Keratinocyte (primary cell): Measurements from ENCODE around the gene FBXO7. TPM values are rescaled to one million over a fixed set of nuclear protein-coding genes. Genes with fewer than 3 reads are reported as not detected.

ENCODE experiments used
- DNase-seq: peaks from one replicate; pipeline ENCODE4 v3.0.0-alpha.2; 2011; ENCODE audit warnings: low read depth, missing footprints, low spot score
- FAIRE-seq: peaks from 2 replicates; lab custom pipeline; 2011; peaks lifted over from hg19 to GRCh38; lab: Jason Lieb, UNC
- H2AFZ ChIP-seq: 2 replicates; pipeline ENCODE4 v1.6.0; 2012; ENCODE audit warnings: low read length, control low read depth, inconsistent platforms; ENCODE audit not compliant: control insufficient read depth
- H3K27ac ChIP-seq: 2 replicates; pipeline ENCODE4 v1.5.1; 2011; ENCODE audit warnings: low read length; ENCODE audit not compliant: control insufficient read depth, insufficient read depth
- H3K27me3 ChIP-seq: 3 replicates; pipeline ENCODE4 v1.6.0; 2011; ENCODE audit warnings: low read length; ENCODE audit not compliant: control insufficient read depth, insufficient read depth; ENCODE audit errors: extremely low read depth
- H3K36me3 ChIP-seq, 2 experiments: 2 replicates in 1 of 2; 3 replicates in 1 of 2; pipeline ENCODE4 v1.5.1; 2011; ENCODE audit warnings: low read length in 2 of 2, mild to moderate bottlenecking in 1 of 2; ENCODE audit not compliant: control insufficient read depth in 2 of 2, insufficient read depth in 2 of 2; ENCODE audit errors: extremely low read depth in 1 of 2
- H3K4me1 ChIP-seq: 3 replicates; pipeline ENCODE4 v1.5.1; 2011; ENCODE audit warnings: low read length; ENCODE audit not compliant: control insufficient read depth, insufficient read depth; ENCODE audit errors: extremely low read depth
- H3K4me2 ChIP-seq: 3 replicates; pipeline ENCODE4 v1.6.0; 2011; ENCODE audit warnings: low read depth, low read length; ENCODE audit not compliant: control insufficient read depth, insufficient read depth; ENCODE audit errors: extremely low read depth
- H3K4me3 ChIP-seq, 3 experiments: fragments of 200-600 bp in 1 of 3; sonication (generic) in 1 of 3; 2 replicates in 2 of 3; 3 replicates in 1 of 3; pipeline ENCODE4 v1.5.1; 2011 to 2016; ENCODE audit warnings: low read length in 3 of 3, mild to moderate bottlenecking in 3 of 3, control low read depth in 2 of 3, inconsistent platforms in 1 of 3, low read depth in 1 of 3, mixed read lengths in 1 of 3, mixed run types in 1 of 3, moderate library complexity in 1 of 3; ENCODE audit not compliant: control insufficient read depth in 2 of 3, insufficient read depth in 2 of 3; ENCODE audit errors: extremely low read depth in 1 of 3
- H3K79me2 ChIP-seq: 2 replicates; pipeline ENCODE4 v1.6.0; 2012; ENCODE audit warnings: low read length; ENCODE audit not compliant: control insufficient read depth, insufficient read depth
- H3K9ac ChIP-seq: 3 replicates; pipeline ENCODE4 v1.6.0; 2011; ENCODE audit warnings: low read length; ENCODE audit not compliant: control insufficient read depth, insufficient read depth; ENCODE audit errors: extremely low read depth
- H3K9me1 ChIP-seq: 3 replicates; pipeline ENCODE4 v1.6.0; 2011; ENCODE audit warnings: low read length; ENCODE audit not compliant: control insufficient read depth, insufficient read depth; ENCODE audit errors: extremely low read depth
- H3K9me3 ChIP-seq: 2 replicates; pipeline ENCODE4 v1.5.1; 2012; ENCODE audit warnings: low read depth, low read length; ENCODE audit not compliant: control insufficient read depth
- H4K20me1 ChIP-seq: 3 replicates; pipeline ENCODE4 v1.6.0; 2011; ENCODE audit warnings: low read length; ENCODE audit not compliant: control insufficient read depth, insufficient read depth; ENCODE audit errors: extremely low read depth
- EZH2 ChIP-seq: IDR thresholded peaks from one replicate; pipeline ENCODE4 v1.6.1; 2012; ENCODE audit warnings: inconsistent platforms, mild to moderate bottlenecking, low read length, moderate library complexity
- dilution Hi-C: fragments of 300-500 bp; cut with MboI; formaldehyde crosslinking; loops from one replicate; pipeline ENCODE4 v1.7.0; 2020; ENCODE audit warnings: low sequenced_read_pairs; ENCODE audit not compliant: extremely low pct_ligation_motif_present
- polyA plus RNA-seq, 5 experiments: library from polyadenylated mRNA; depleted of rRNA in 3 of 5; stranded (reverse) in 3 of 5; stranded (forward) in 1 of 5; unstranded in 1 of 5; fragments of >200 nt; gene quantifications; 1 replicate in 1 of 5; 2 replicates in 3 of 5; 3 replicates in 1 of 5; pipeline versions ENCODE4 v1.2.1 to v1.2.3, GENCODE V29; 2011 to 2012; ENCODE audit warnings: missing spikeins in 2 of 5, low read depth in 1 of 5, low replicate concordance in 1 of 5
- TF ChIP-seq, protein P1 (sequence below), 3 experiments: IDR thresholded peaks in 1 of 3; conservative IDR thresholded peaks in 1 of 3; optimal IDR thresholded peaks in 1 of 3; 2 replicates in 2 of 3; 3 replicates in 1 of 3; pipeline versions ENCODE3 to v1.5.1; 2011; ENCODE audit warnings: low read length in 3 of 3, mild to moderate bottlenecking in 3 of 3, moderate library complexity in 2 of 3, control low read depth in 1 of 3, inconsistent platforms in 1 of 3; ENCODE audit not compliant: insufficient read depth in 2 of 3; ENCODE audit errors: extremely low read depth in 1 of 3

The FBXO7 gene
- polyA plus RNA-seq, 1 donor (not counting 4 experiments of a cell fraction or from before 2014, with no cell fraction given): 106 TPM

DNA sequence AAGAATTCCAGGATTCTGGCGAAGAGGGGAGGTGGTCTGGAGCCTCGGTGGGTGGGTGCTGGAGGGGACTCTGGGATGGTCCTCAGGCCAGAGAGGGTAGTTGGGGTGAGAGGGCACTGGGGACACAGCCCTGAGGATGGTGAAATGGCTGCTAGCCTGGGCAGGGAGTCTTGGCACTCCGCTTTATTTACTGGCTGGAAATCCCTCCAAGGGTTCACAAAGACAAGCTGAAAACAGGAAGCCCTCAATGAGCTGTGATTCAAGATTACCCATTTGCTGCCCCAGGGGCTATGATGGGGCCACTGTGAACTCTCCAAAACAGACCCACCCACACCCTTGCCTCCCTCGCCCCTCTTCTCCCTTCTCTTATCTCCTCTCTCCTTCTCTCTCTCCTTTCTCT, 71.9 kb downstream of the FBXO7 start:
- Histone ChIP-seq H3K4me2 (no peak overlapping the region), H3K27ac (no peak overlapping the region), H3K27me3 (no peaks in the 10 kb centered on the region), H3K4me1 (peaks cover 9% of the 10 kb centered on the region), H3K4me3 (no peak overlapping the region), H3K79me2 (no peaks in the 10 kb centered on the region), H3K9me1 (no peaks in the 10 kb centered on the region), H3K9ac (no peak overlapping the region), H3K9me3 (no peaks in the 10 kb centered on the region), H4K20me1 (no peaks in the 10 kb centered on the region), H3K36me3 (no peaks in the 10 kb centered on the region), H2AFZ (no peak overlapping the region)
- FAIRE-seq (no peak), DNase-seq (no peak)
- dilution Hi-C loops: no loop called here
- TF ChIP-seq, protein P1, sequence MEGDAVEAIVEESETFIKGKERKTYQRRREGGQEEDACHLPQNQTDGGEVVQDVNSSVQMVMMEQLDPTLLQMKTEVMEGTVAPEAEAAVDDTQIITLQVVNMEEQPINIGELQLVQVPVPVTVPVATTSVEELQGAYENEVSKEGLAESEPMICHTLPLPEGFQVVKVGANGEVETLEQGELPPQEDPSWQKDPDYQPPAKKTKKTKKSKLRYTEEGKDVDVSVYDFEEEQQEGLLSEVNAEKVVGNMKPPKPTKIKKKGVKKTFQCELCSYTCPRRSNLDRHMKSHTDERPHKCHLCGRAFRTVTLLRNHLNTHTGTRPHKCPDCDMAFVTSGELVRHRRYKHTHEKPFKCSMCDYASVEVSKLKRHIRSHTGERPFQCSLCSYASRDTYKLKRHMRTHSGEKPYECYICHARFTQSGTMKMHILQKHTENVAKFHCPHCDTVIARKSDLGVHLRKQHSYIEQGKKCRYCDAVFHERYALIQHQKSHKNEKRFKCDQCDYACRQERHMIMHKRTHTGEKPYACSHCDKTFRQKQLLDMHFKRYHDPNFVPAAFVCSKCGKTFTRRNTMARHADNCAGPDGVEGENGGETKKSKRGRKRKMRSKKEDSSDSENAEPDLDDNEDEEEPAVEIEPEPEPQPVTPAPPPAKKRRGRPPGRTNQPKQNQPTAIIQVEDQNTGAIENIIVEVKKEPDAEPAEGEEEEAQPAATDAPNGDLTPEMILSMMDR (optimal IDR thresholded peaks at IDR 0.05 in 1 of 3, IDR thresholded peaks at IDR 0.05 in 1 of 3, conservative IDR thresholded peaks at IDR 0.05 in 1 of 3; ENCODE audit: extremely low read depth in 1 of 3, insufficient read depth in 2 of 3, low read length in 3 of 3): no peak
- TF ChIP-seq EZH2: no peak

DNA sequence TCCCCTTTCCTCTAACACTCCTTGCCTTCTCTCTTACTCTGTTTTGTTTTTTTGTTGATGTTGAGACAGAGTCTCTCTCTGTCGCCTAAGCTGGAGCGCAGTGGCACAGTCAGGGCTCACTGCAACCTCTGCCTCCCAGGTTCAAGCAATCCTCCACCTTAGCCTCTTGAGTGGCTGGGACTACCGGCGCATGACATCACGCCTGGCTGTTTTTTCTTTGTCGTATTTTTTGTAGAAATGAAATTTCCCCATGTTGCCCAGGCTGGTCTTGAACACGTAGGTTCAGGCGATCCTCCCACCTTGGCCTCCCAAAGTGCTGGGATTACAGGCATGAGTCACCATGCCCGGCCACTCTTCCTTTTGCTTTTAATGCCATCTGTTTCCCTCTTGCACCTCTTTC, 72.3 kb downstream of the FBXO7 start:
- no peaks in the 10 kb centered on the region for H3K36me3 ChIP-seq
- no peak overlapping the region for H3K4me3 ChIP-seq
- no peaks in the 10 kb centered on the region for H3K9me1 ChIP-seq
- DNase-seq (no peak), FAIRE-seq (no peak)
- H3K9ac ChIP-seq: no peak overlapping the region
- dilution Hi-C loops: no loop called here
- no peak overlapping the region for H2AFZ ChIP-seq
- H3K27ac ChIP-seq: no peak overlapping the region
- no peaks in the 10 kb centered on the region for H3K79me2 ChIP-seq
- H3K4me2 ChIP-seq: no peak overlapping the region
- H3K9me3 ChIP-seq: no peaks in the 10 kb centered on the region
- TF ChIP-seq EZH2: no peak
- TF ChIP-seq, protein P1 (optimal IDR thresholded peaks at IDR 0.05 in 1 of 3, IDR thresholded peaks at IDR 0.05 in 1 of 3, conservative IDR thresholded peaks at IDR 0.05 in 1 of 3; ENCODE audit: extremely low read depth in 1 of 3, insufficient read depth in 2 of 3, low read length in 3 of 3): no peak
- peaks cover 9% of the 10 kb centered on the region for H3K4me1 ChIP-seq
- no peaks in the 10 kb centered on the region for H4K20me1 ChIP-seq
- H3K27me3 ChIP-seq: no peaks in the 10 kb centered on the region
